Adrenal gland (tissue), 5 donors: ENCODE results near the gene MACROD2.

Experiments
- POLR2A ChIP-seq, 2 donors: fragments of 450-650 bp; IDR thresholded peaks; one replicate each; pipeline ENCODE4 v1.6.1; 2017; ENCODE audit warnings: antibody characterized with exemption in 2 of 2, mild to moderate bottlenecking in 2 of 2, moderate library complexity in 1 of 2
- TF ChIP-seq, protein P1 (sequence below), 6 experiments: fragments of 450-650 bp in 4 of 6; fragments of 200-600 bp in 2 of 6; sonication (generic) in 1 of 6; IDR thresholded peaks; 1 replicate in 5 of 6; 2 replicates in 1 of 6; pipeline versions ENCODE4 v1.5.1 to v1.8.0; 2016 to 2021; ENCODE audit warnings: antibody characterized with exemption in 6 of 6, mild to moderate bottlenecking in 2 of 6, moderate library complexity in 1 of 6
- donor health status: DM: no; HTN: no; CAD: no.

DNA sequence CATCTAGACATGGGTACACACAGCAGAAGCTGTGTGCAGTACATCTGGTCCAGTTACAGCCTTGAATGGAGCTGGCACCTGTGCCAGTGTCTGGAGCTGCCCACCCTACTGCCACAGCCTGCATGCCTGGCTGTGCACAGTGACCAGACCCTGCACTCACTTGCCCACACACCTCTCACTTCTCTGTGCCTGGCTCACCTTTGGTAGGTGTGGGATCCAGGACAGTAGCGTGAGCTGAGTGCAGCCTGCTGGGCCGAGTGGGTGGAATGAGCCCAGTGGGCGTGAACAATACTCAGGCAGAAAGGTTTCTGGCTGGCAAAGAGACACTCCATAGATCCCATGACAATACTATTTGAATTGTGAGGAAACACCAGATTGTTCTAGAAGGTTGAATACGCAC is 1181.6 kb downstream of the MACROD2 start:
- TF ChIP-seq, protein P1, sequence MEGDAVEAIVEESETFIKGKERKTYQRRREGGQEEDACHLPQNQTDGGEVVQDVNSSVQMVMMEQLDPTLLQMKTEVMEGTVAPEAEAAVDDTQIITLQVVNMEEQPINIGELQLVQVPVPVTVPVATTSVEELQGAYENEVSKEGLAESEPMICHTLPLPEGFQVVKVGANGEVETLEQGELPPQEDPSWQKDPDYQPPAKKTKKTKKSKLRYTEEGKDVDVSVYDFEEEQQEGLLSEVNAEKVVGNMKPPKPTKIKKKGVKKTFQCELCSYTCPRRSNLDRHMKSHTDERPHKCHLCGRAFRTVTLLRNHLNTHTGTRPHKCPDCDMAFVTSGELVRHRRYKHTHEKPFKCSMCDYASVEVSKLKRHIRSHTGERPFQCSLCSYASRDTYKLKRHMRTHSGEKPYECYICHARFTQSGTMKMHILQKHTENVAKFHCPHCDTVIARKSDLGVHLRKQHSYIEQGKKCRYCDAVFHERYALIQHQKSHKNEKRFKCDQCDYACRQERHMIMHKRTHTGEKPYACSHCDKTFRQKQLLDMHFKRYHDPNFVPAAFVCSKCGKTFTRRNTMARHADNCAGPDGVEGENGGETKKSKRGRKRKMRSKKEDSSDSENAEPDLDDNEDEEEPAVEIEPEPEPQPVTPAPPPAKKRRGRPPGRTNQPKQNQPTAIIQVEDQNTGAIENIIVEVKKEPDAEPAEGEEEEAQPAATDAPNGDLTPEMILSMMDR (IDR thresholded peaks at IDR 0.05): no peak
- no peak for TF ChIP-seq POLR2A (IDR thresholded peaks at IDR 0.05)
